DOHH2 (cell line): ENCODE measurements around the gene DAAM1.

ENCODE experiments used
- CTCF ChIP-seq: fragments of 200-600 bp; sonication (generic); IDR thresholded peaks from one replicate; pipeline ENCODE4 v1.5.1; 2014; ENCODE audit warnings: antibody characterized with exemption, mild to moderate bottlenecking, low read depth, low read length; ENCODE audit not compliant: poor library complexity, severe bottlenecking
- EZH2phosphoT487 ChIP-seq: fragments of 200-600 bp; sonication (generic); IDR thresholded peaks from 2 replicates; pipeline ENCODE4 v1.6.1; 2017; ENCODE audit warnings: borderline replicate concordance, mild to moderate bottlenecking, antibody characterized with exemption, low read length, moderate library complexity, mixed read lengths

- TF ChIP-seq CTCF (no peak), EZH2phosphoT487 (no peak)
Measured at GRCh38 chr14:59308673-59309072, 120.2 kb downstream of the DAAM1 start.
